Activated T-cell treated with anti-CD3 and anti-CD28 coated beads, Interleukin-2, amount 50 U/mL, for 72 hours (primary cell): ENCODE results near the gene HINT3. TPM values are rescaled to one million over a fixed set of nuclear protein-coding genes. Genes with fewer than 3 reads are reported as not detected.
A peak's percentile ranks its signal among the peaks of the same experiment; 100 is the strongest.
"Not testable (repeated sequence)": the region's sequence is repeated elsewhere in the genome, so short reads cannot be mapped to it uniquely, and the experiment has no call there.

ENCODE experiments used
- ATAC-seq, 2 donors: fragments of 150-1000 bp; cut with Tn5 transposase; replicated peaks in 1 of 2; 2 replicates each; pipeline ENCODE4 v1.10.0; 2021; ENCODE audit warnings: moderate library complexity in 2 of 2, mild to moderate bottlenecking in 1 of 2
- DNase-seq, 2 donors: peaks; one replicate each; pipeline ENCODE4 v3.0.0; 2021 to 2022; ENCODE audit warnings: mixed read lengths in 1 of 2
- H3K27ac Mint-ChIP-seq: one replicate; pipeline ENCODE4 v1.8.0; 2022; ENCODE audit warnings: mild to moderate bottlenecking, moderate library complexity, mixed read lengths
- H3K27me3 Mint-ChIP-seq: one replicate; pipeline ENCODE4 v1.8.0; 2022; ENCODE audit warnings: low read depth, mixed read lengths
- H3K36me3 Mint-ChIP-seq, 2 donors: one replicate each; pipeline ENCODE4 v1.8.0; 2022; ENCODE audit warnings: mixed read lengths in 2 of 2, mild to moderate bottlenecking in 1 of 2; ENCODE audit not compliant: insufficient read depth in 2 of 2
- H3K4me1 Mint-ChIP-seq: one replicate; pipeline ENCODE4 v1.8.0; 2022; ENCODE audit warnings: low read depth, mixed read lengths
- H3K4me3 Mint-ChIP-seq, 2 donors: one replicate each; pipeline ENCODE4 v1.8.0; 2022; ENCODE audit warnings: mild to moderate bottlenecking in 2 of 2, mixed read lengths in 2 of 2, moderate library complexity in 2 of 2
- H3K9me3 Mint-ChIP-seq, 2 donors: one replicate each; pipeline ENCODE4 v1.8.0; 2022; ENCODE audit warnings: mixed read lengths in 2 of 2
- total RNA-seq, 2 donors: library from RNA; stranded (reverse); gene quantifications; one replicate each; pipeline ENCODE4 v1.2.3, GENCODE V29; 2022

The HINT3 gene
- total RNA-seq, 2 donors from 2014 or later = 15.2 to 19.3 TPM

GRCh38 chr6:125943528-125944433 is 12.8 kb upstream of the HINT3 start:
- H3K27ac Mint-ChIP-seq = no peak overlapping the region
- H3K9me3 Mint-ChIP-seq = no peaks in the 10 kb centered on the region
- DNase-seq (no peak), ATAC-seq (no peak)
- H3K4me3 Mint-ChIP-seq = no peak overlapping the region
- peaks cover 15% of the 10 kb centered on the region for H3K4me1 Mint-ChIP-seq
- H3K36me3 Mint-ChIP-seq = no peaks in the 10 kb centered on the region
- H3K27me3 Mint-ChIP-seq = peaks cover 43% of the 10 kb centered on the region

GRCh38 chr6:125944434-125944816 is 12.1 kb upstream of the HINT3 start:
- no peak for DNase-seq
- peaks cover 15% of the 10 kb centered on the region for H3K4me1 Mint-ChIP-seq
- ATAC-seq = no peak
- no peaks in the 10 kb centered on the region for H3K9me3 Mint-ChIP-seq
- peaks cover 39% of the 10 kb centered on the region for H3K27me3 Mint-ChIP-seq
- H3K27ac Mint-ChIP-seq = no peak overlapping the region
- H3K36me3 Mint-ChIP-seq = no peaks in the 10 kb centered on the region
- H3K4me3 Mint-ChIP-seq = no peak overlapping the region

GRCh38 chr6:125944896-125945295 is 11.7 kb upstream of the HINT3 start:
- H3K9me3 Mint-ChIP-seq = no peaks in the 10 kb centered on the region
- peaks cover 35% of the 10 kb centered on the region for H3K27me3 Mint-ChIP-seq
- DNase-seq = no peak
- H3K36me3 Mint-ChIP-seq = no peaks in the 10 kb centered on the region
- H3K4me3 Mint-ChIP-seq = no peak overlapping the region
- H3K27ac Mint-ChIP-seq = no peak overlapping the region
- ATAC-seq = no peak
- peaks cover 15% of the 10 kb centered on the region for H3K4me1 Mint-ChIP-seq

GRCh38 chr6:125945378-125946141 is 11.0 kb upstream of the HINT3 start:
- ATAC-seq = no peak
- H3K9me3 Mint-ChIP-seq = no peaks in the 10 kb centered on the region

GRCh38 chr6:125947615-125948014 is 9.0 kb upstream of the HINT3 start:
- H3K27me3 Mint-ChIP-seq = peaks cover 40% of the 10 kb centered on the region
- DNase-seq (no peak), ATAC-seq (no peak)
- H3K4me1 Mint-ChIP-seq = peaks cover 15% of the 10 kb centered on the region
- no peak overlapping the region for H3K4me3 Mint-ChIP-seq
- no peaks in the 10 kb centered on the region for H3K9me3 Mint-ChIP-seq
- H3K27ac Mint-ChIP-seq = no peak overlapping the region
- H3K36me3 Mint-ChIP-seq = no peaks in the 10 kb centered on the region

More at GRCh38 chr6:125945378-125946141, 11.0 kb upstream of the HINT3 start:
- Mint-ChIP-seq H3K27ac (no peak overlapping the region), H3K4me1 (peaks cover 15% of the 10 kb centered on the region), H3K36me3 (no peaks in the 10 kb centered on the region), H3K27me3 (peaks cover 33% of the 10 kb centered on the region), H3K4me3 (no peak overlapping the region)
- DNase-seq = no peak

GRCh38 chr6:125948455-125948854 is 8.1 kb upstream of the HINT3 start:
- no peak overlapping the region for H3K4me3 Mint-ChIP-seq
- H3K9me3 Mint-ChIP-seq = no peaks in the 10 kb centered on the region
- H3K27me3 Mint-ChIP-seq = peaks cover 35% of the 10 kb centered on the region
- peaks cover 15% of the 10 kb centered on the region for H3K4me1 Mint-ChIP-seq
- DNase-seq (no peak), ATAC-seq (no peak)
- no peaks in the 10 kb centered on the region for H3K36me3 Mint-ChIP-seq
- H3K27ac Mint-ChIP-seq = no peak overlapping the region

GRCh38 chr6:125949069-125949468 is 7.5 kb upstream of the HINT3 start:
- no peak overlapping the region for H3K27ac Mint-ChIP-seq
- H3K9me3 Mint-ChIP-seq = no peaks in the 10 kb centered on the region
- H3K36me3 Mint-ChIP-seq = no peaks in the 10 kb centered on the region
- H3K4me3 Mint-ChIP-seq = no peak overlapping the region
- H3K4me1 Mint-ChIP-seq = peaks cover 12% of the 10 kb centered on the region
- ATAC-seq (no peak), DNase-seq (no peak)
- H3K27me3 Mint-ChIP-seq = peaks cover 35% of the 10 kb centered on the region

GRCh38 chr6:125950293-125950692 is 6.3 kb upstream of the HINT3 start:
- DNase-seq (peak; percentile 33 to 53), ATAC-seq (peak; percentile 75 to 90)
- H3K27me3 Mint-ChIP-seq = peaks cover 40% of the 10 kb centered on the region
- no peak overlapping the region for H3K27ac Mint-ChIP-seq
- no peaks in the 10 kb centered on the region for H3K36me3 Mint-ChIP-seq
- H3K9me3 Mint-ChIP-seq = no peaks in the 10 kb centered on the region
- H3K4me3 Mint-ChIP-seq = no peak overlapping the region
- peaks cover 10% of the 10 kb centered on the region for H3K4me1 Mint-ChIP-seq

GRCh38 chr6:125950716-125951115 is 5.9 kb upstream of the HINT3 start:
- H3K36me3 Mint-ChIP-seq, H3K27ac Mint-ChIP-seq, H3K9me3 Mint-ChIP-seq, DNase-seq, ATAC-seq, H3K4me3 Mint-ChIP-seq, H3K4me1 Mint-ChIP-seq: not testable (repeated sequence)
- peaks cover 39% of the 10 kb centered on the region for H3K27me3 Mint-ChIP-seq

GRCh38 chr6:125951323-125951722 is 5.2 kb upstream of the HINT3 start:
- H3K9me3 Mint-ChIP-seq = no peaks in the 10 kb centered on the region
- ATAC-seq = no peak
- H3K4me3 Mint-ChIP-seq = no peak overlapping the region
- peaks cover 1% of the 10 kb centered on the region for H3K4me1 Mint-ChIP-seq
- H3K27ac Mint-ChIP-seq = no peak overlapping the region
- no peak for DNase-seq
- H3K27me3 Mint-ChIP-seq = peaks cover 34% of the 10 kb centered on the region
- H3K36me3 Mint-ChIP-seq = no peaks in the 10 kb centered on the region

- Mint-ChIP-seq H3K4me1 (no peaks in the 10 kb centered on the region), H3K4me3 (no peak overlapping the region), H3K27me3 (peaks cover 34% of the 10 kb centered on the region), H3K27ac (no peak overlapping the region), H3K36me3 (no peaks in the 10 kb centered on the region), H3K9me3 (no peaks in the 10 kb centered on the region)
- peak; percentile 23 to 31 for DNase-seq
- ATAC-seq = no peak
These were observed 3.6 kb upstream of the HINT3 start for GRCh38 chr6:125952764-125953501.

- Mint-ChIP-seq H3K4me1 (no peaks in the 10 kb centered on the region), H3K27me3 (peaks cover 32% of the 10 kb centered on the region), H3K4me3 (no peak overlapping the region), H3K27ac (no peak overlapping the region), H3K9me3 (no peaks in the 10 kb centered on the region), H3K36me3 (no peaks in the 10 kb centered on the region)
- ATAC-seq (no peak), DNase-seq (no peak)
These were observed 3.1 kb upstream of the HINT3 start for GRCh38 chr6:125953502-125953875.
